ENCODE data around the gene FAM240A. TPM values are rescaled to one million over a fixed set of nuclear protein-coding genes. Genes with fewer than 3 reads are reported as not detected.

FAM240A gene
- total RNA-seq (ENCODE audit: unreplicated experiment), result not detected
- long read RNA-seq, result 0 reads

DNA sequence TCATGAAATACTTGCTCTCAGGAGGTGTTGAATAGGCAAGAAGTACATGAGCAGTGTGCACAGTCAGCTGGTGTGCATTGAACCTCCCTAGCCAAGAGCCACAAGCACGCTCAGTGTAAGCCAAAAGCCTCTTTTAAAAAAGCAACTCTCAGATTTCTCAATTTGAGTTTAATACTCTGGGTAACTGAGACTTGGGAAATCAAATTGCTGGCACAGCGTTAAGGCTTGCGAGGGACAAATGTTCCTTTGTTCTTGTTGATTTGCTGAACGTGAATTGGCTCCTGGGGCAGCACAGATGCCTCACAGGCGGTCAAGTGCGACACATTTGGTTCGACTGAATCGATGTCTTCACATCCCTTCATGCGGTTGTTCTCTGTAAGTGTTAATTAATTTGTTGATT is at the start of gene FAM240A:
FAM240A (plus strand) TSS at position 202 of the 400 bp plus-strand sequence; CDS start at position 361, 159 bp downstream.
- no peak for DNase-seq
- H3K4me3 Mint-ChIP-seq (ENCODE audit: unreplicated experiment), result no peak within 1 kb of the TSS
- TF ChIP-seq, protein P1, sequence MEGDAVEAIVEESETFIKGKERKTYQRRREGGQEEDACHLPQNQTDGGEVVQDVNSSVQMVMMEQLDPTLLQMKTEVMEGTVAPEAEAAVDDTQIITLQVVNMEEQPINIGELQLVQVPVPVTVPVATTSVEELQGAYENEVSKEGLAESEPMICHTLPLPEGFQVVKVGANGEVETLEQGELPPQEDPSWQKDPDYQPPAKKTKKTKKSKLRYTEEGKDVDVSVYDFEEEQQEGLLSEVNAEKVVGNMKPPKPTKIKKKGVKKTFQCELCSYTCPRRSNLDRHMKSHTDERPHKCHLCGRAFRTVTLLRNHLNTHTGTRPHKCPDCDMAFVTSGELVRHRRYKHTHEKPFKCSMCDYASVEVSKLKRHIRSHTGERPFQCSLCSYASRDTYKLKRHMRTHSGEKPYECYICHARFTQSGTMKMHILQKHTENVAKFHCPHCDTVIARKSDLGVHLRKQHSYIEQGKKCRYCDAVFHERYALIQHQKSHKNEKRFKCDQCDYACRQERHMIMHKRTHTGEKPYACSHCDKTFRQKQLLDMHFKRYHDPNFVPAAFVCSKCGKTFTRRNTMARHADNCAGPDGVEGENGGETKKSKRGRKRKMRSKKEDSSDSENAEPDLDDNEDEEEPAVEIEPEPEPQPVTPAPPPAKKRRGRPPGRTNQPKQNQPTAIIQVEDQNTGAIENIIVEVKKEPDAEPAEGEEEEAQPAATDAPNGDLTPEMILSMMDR (IDR thresholded peaks at IDR 0.05; ENCODE audit: partially characterized antibody, unreplicated experiment), result no peak

DNA sequence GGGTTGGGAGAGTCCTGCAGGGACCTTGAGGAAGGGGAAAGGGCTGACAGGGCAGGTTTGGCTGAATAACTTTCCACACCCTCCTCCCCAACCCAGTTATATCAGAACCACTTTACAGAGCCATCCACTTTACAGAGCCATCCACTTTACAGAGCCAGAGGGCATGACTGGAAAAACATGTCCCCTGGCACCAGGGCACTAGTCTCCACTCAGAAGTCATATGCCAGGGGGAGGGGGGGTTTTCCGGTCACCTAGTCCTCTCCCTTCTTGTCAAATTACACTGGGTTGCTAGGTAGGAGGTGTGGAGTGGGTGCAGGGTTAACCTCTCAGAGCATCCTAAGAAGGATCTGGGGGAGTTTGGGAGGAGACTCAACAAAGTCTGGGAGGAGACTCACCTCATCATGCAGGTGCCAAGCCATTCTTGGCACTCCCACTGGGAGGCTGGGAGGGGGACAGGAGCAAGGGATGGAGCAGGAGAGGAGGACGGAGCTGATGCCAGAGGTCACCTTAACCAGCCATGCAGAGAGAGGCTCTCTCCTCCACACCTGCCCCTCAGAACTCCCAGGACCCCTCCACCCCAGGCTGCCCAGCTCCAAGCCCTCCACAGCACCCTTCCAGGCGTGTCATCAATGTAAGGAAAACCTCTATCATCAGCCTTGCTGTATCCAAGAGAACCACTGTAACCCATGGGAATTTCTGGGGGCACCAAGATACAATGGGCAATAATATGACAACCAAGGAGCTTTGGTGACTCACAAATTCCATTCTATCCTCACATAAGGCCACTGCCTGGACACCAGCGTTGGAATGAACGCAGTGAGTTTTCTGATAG is 47.9 kb upstream of the FAM240A start:
- DNase-seq, result no peak
- peaks cover 9% of the 10 kb centered on the region for H3K27me3 Mint-ChIP-seq (ENCODE audit: unreplicated experiment)
- H3K9me3 Mint-ChIP-seq (ENCODE audit: unreplicated experiment), result peaks cover 2% of the 10 kb centered on the region
- no peak overlapping the region for H3K27ac Mint-ChIP-seq (ENCODE audit: unreplicated experiment)
- no peak overlapping the region for H3K4me3 Mint-ChIP-seq (ENCODE audit: unreplicated experiment)
- H3K4me1 Mint-ChIP-seq (ENCODE audit: low read depth, unreplicated experiment), result peaks cover 10% of the 10 kb centered on the region
- TF ChIP-seq, protein P1 (IDR thresholded peaks at IDR 0.05; ENCODE audit: partially characterized antibody, unreplicated experiment), result no peak
- no peaks in the 10 kb centered on the region for H3K36me3 Mint-ChIP-seq (ENCODE audit: unreplicated experiment)

More for the DNA sequence above, at the start of gene FAM240A:
- Mint-ChIP-seq H3K36me3 (ENCODE audit: unreplicated experiment) (no peaks in the 10 kb centered on the region), H3K27me3 (ENCODE audit: unreplicated experiment) (peaks cover 5% of the 10 kb centered on the region), H3K9me3 (ENCODE audit: unreplicated experiment) (peaks cover 2% of the 10 kb centered on the region), H3K27ac (ENCODE audit: unreplicated experiment) (no peak within 1 kb of the TSS), H3K4me1 (ENCODE audit: low read depth, unreplicated experiment) (peaks cover 5% of the 10 kb centered on the region)

DNA sequence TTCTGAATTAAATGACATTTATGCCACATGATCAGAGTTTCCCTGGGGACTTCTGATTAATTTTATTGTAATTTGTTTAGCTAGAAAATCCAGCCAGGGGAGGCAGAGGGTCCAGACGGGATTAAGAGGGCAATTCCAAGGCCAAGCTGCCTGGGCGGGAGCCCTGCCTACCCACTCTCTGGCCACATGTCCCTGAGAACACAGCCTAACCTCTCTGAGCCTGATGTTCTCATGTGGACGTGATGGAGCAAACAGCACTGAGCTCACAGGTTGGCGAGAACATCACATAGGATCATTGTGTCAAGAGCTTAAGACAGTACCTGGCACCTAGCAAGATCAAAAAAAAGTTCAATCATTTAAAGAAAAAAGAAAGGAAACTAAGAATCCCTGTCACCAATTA is 47.2 kb upstream of the FAM240A start:
- Mint-ChIP-seq H3K27me3 (ENCODE audit: unreplicated experiment) (peaks cover 9% of the 10 kb centered on the region), H3K4me3 (ENCODE audit: unreplicated experiment) (peak overlapping the region; percentile 86), H3K4me1 (ENCODE audit: low read depth, unreplicated experiment) (peaks cover 10% of the 10 kb centered on the region), H3K27ac (ENCODE audit: unreplicated experiment) (no peak overlapping the region), H3K9me3 (ENCODE audit: unreplicated experiment) (peaks cover 2% of the 10 kb centered on the region), H3K36me3 (ENCODE audit: unreplicated experiment) (no peaks in the 10 kb centered on the region)
- TF ChIP-seq, protein P1 (IDR thresholded peaks at IDR 0.05; ENCODE audit: partially characterized antibody, unreplicated experiment), result no peak
- DNase-seq, result no peak

DNA sequence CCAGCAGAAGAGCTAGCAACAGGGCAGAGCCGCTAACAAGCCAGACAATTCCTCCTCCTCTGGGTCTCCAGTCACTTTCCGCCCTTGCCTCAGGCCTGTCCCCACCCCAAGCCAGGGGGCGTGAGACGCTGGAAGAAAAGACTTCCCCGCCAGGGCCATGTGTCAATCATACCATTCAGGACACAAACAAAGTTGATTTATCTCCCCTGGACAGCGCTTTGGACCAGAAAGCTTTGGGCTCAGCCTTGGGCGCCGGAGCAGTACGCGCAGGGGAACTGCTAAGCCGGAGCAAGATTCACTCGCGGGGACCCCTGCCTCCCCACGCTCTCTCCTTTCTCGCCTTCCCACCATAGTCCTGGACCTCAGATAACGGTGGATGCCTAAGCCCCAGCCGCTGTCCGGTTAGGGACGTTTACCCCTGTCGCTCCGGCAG is 46.7 kb upstream of the FAM240A start:
- peaks cover 2% of the 10 kb centered on the region for H3K9me3 Mint-ChIP-seq (ENCODE audit: unreplicated experiment)
- H3K27ac Mint-ChIP-seq (ENCODE audit: unreplicated experiment), result peak overlapping the region; percentile 17
- peak overlapping the region; percentile 86 for H3K4me3 Mint-ChIP-seq (ENCODE audit: unreplicated experiment)
- H3K27me3 Mint-ChIP-seq (ENCODE audit: unreplicated experiment), result peaks cover 9% of the 10 kb centered on the region
- H3K36me3 Mint-ChIP-seq (ENCODE audit: unreplicated experiment), result no peaks in the 10 kb centered on the region
- TF ChIP-seq, protein P1 (IDR thresholded peaks at IDR 0.05; ENCODE audit: partially characterized antibody, unreplicated experiment), result no peak
- H3K4me1 Mint-ChIP-seq (ENCODE audit: low read depth, unreplicated experiment), result peaks cover 8% of the 10 kb centered on the region
- peak; percentile 46 for DNase-seq

DNA sequence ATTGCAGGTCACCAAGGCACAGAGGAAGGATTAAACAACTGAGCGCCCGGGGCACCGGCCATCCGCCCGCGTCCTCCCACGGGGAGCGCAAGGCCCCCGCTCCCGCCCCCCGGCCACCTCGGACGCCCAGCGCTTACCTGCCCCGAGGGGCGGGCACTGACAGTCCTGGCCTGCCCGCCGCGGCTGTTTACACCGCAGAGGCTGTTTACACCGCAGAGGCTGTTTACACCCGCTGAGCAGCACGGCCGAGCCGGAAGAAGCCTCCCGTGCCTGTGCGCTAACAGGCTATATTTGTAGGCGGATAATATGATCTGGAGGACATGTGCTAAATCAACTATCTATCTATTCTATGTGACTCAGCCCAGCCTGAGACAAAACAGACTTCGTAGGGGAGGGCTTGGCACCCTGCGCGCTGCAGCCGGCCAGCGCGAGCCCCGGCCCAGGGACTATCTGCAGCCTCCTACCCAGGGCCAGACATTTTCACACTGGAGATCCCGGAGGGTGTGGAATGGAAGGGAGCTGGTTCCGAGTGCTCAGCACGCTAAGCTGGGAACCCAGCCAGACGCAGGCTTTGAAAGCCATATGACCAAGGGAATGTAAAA is 46.2 kb upstream of the FAM240A start, which contains the start of gene LRRC2:
LRRC2 (minus strand) TSS at position 263 of the 602 bp plus-strand sequence. CDS start 14,711 bp downstream, outside the sequence.
- Mint-ChIP-seq H3K4me3 (ENCODE audit: unreplicated experiment) (peak within 1 kb of the TSS; percentile 86), H3K36me3 (ENCODE audit: unreplicated experiment) (no peaks in the 10 kb centered on the region), H3K27me3 (ENCODE audit: unreplicated experiment) (peaks cover 9% of the 10 kb centered on the region), H3K9me3 (ENCODE audit: unreplicated experiment) (peaks cover 2% of the 10 kb centered on the region), H3K27ac (ENCODE audit: unreplicated experiment) (peak within 1 kb of the TSS; percentile 17), H3K4me1 (ENCODE audit: low read depth, unreplicated experiment) (peaks cover 5% of the 10 kb centered on the region)
- no peak for DNase-seq
- TF ChIP-seq, protein P1 (IDR thresholded peaks at IDR 0.05; ENCODE audit: partially characterized antibody, unreplicated experiment), result no peak

Data from glutamatergic neuron (in vitro differentiated cells).